ENCODE data around the gene FAM120C. TPM values are rescaled to one million over a fixed set of nuclear protein-coding genes. Genes with fewer than 3 reads are reported as not detected.

FAM120C gene
- total RNA-seq, 1 donor from 2014 or later: 7.5 TPM

DNA sequence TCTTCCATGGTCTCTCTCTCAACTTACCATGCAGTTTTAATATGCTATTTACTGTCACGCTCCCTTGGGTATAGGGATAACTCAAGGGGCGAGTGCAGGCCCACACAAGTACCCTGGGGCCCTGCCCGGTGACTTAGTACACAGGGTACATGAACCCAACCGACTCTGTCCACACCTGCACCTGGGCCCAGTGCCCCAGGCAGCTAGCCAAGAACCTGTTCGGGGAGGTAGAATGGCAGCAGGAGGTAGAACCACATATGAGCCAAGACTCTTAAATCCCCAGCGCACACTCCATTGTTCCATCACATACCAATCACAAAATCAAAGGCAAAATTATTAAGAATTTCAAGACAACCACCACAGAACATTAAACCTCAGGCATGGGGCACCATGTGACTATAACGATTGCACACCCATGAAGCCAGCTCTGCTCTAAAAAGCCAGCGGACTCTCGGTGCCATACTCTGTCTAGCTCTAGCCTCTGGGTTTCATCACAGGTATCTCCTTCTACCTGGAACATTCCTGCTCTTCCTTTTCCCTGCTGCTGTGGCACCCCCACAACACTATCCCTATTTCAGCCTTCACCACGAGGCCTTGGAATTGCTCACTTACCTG lies 153.4 kb downstream of the FAM120C start:
- no peak for DNase-seq

DNA sequence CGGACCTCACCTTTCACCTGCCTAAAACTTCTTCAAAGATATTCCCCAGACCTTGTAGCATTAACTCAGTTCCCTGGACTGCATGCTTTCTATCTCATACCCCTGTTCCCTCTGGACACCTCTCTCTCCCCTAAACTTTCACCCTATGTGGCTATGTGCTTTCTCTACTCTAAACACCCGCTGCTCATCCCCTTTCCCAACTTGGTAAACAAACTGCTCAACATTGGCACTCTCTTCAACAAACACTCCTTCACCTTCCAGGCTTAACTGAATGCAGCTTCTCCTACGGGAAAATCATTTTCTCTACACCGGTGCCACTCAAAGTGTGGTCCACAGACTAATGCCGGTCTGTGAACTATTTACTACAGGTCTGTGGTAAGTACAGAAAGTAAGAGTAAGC lies 158.7 kb downstream of the FAM120C start:
- DNase-seq: no peak

Small RNAs within 50 kb of the gene (small RNA-seq; reads per million reads assigned to genes)
- not detected for gene AL589872.1 (ENCODE audit: low replicate concordance)

Other genes with a start within 250 kb of the FAM120C start
- gene PHF8, start 138.8 kb downstream of the FAM120C start, total RNA-seq: 21.7 TPM
- 3.1 TPM for gene WNK3, start 174.8 kb upstream of the FAM120C start, total RNA-seq

Data from skin of body (tissue), 3 donors.